HepG2 (cell line): Measurements from ENCODE around the gene TRAK1.

ENCODE experiments used
- FOXM1 ChIP-seq: sonication (generic); formaldehyde crosslinking; IDR thresholded peaks from 2 replicates; pipeline ENCODE4 v1.5.0; 2020; ENCODE audit warnings: missing genetic modification reagents
- USF2 ChIP-seq, 2 experiments: sonication (generic) in 1 of 2; formaldehyde crosslinking in 1 of 2; IDR thresholded peaks; 2 replicates each; pipeline versions ENCODE4 v1.5.1 to v1.6.1; 2011 to 2020; ENCODE audit warnings: borderline replicate concordance in 1 of 2, low read depth in 1 of 2, low read length in 1 of 2, mild to moderate bottlenecking in 1 of 2, missing genetic modification reagents in 1 of 2, moderate library complexity in 1 of 2
- ZNF232 ChIP-seq: sonication (generic); formaldehyde crosslinking; IDR thresholded peaks from 2 replicates; pipeline ENCODE4 v1.4.0; 2020; ENCODE audit warnings: missing genetic modification reagents, borderline replicate concordance

GRCh38 chr3:42273361-42273760, 182.2 kb downstream of the TRAK1 start:
- TF ChIP-seq USF2 (IDR thresholded peaks at IDR 0.05; ENCODE audit: low read depth, low read length): no peak
- no peak for TF ChIP-seq USF2 (CRISPR knock-in tag; IDR thresholded peaks at IDR 0.05; ENCODE audit: borderline replicate concordance)
- TF ChIP-seq FOXM1: no peak
- no peak for TF ChIP-seq ZNF232 (CRISPR knock-in tag)
